Activated CD8-positive, alpha-beta T cell treated with anti-CD3 and anti-CD28 coated beads, Interleukin-2, amount 10 ng/mL, durations not matched to agents 7 days and 5 days (primary cell): ENCODE data around the gene SMARCC1. TPM values are rescaled to one million over a fixed set of nuclear protein-coding genes. Genes with fewer than 3 reads are reported as not detected.

ENCODE experiments used
- ATAC-seq: fragments of 150-1000 bp; cut with Tn5 transposase; one replicate; pipeline ENCODE4 v1.10.0; 2021; ENCODE audit warnings: moderate library complexity
- CTCF ChIA-PET: fragments of 350-600 bp; sonication (Branson Sonifier 250); formaldehyde crosslinking; loops from one replicate; lab custom pipeline; 2021; ENCODE audit warnings: antibody characterized with exemption; lab: Charles Lee
- POLR2A ChIA-PET: fragments of 350-600 bp; sonication (Branson Sonifier 250); formaldehyde crosslinking; loops from one replicate; lab custom pipeline; 2021; ENCODE audit warnings: antibody characterized with exemption; lab: Charles Lee
- DNase-seq: peaks from one replicate; pipeline ENCODE4 v3.0.0-alpha.2; 2020
- H3K27ac Mint-ChIP-seq: one replicate; pipeline ENCODE4 v1.8.0; 2021; ENCODE audit warnings: mild to moderate bottlenecking, mixed read lengths
- H3K27me3 Mint-ChIP-seq: one replicate; pipeline ENCODE4 v1.8.0; 2021; ENCODE audit warnings: low read depth, mixed read lengths
- H3K36me3 Mint-ChIP-seq: one replicate; pipeline ENCODE4 v1.8.0; 2021; ENCODE audit warnings: low read depth, mixed read lengths
- H3K4me1 Mint-ChIP-seq: one replicate; pipeline ENCODE4 v1.8.0; 2021; ENCODE audit warnings: low read depth, mixed read lengths
- H3K4me3 Mint-ChIP-seq: one replicate; pipeline ENCODE4 v1.8.0; 2021; ENCODE audit warnings: mild to moderate bottlenecking, mixed read lengths
- H3K9me3 Mint-ChIP-seq: one replicate; pipeline ENCODE4 v1.8.0; 2022; ENCODE audit warnings: mixed read lengths; ENCODE audit not compliant: insufficient read depth
- total RNA-seq, 2 experiments: library from RNA; stranded (reverse); gene quantifications; one replicate each; pipeline ENCODE4 v1.2.3, GENCODE V29; 2021

The SMARCC1 gene
- total RNA-seq, 2 experiments from 2014 or later: 76.4 to 98.1 TPM

GRCh38 chr3:47604145-47604544, 177.5 kb downstream of the SMARCC1 start:
- no peak for ATAC-seq
- POLR2A ChIA-PET: no interaction called here
- H3K4me3 Mint-ChIP-seq: no peak overlapping the region
- CTCF ChIA-PET: no interaction called here
- H3K36me3 Mint-ChIP-seq: peaks cover 31% of the 10 kb centered on the region
- no peak overlapping the region for H3K27ac Mint-ChIP-seq
- no peaks in the 10 kb centered on the region for H3K4me1 Mint-ChIP-seq
- no peaks in the 10 kb centered on the region for H3K27me3 Mint-ChIP-seq
- no peak for DNase-seq
- H3K9me3 Mint-ChIP-seq: no peaks in the 10 kb centered on the region

GRCh38 chr3:47603332-47603731, 178.4 kb downstream of the SMARCC1 start:
- CTCF ChIA-PET: interaction anchor here (0.8 kb wide), 1 partner anchor 234 kb away, joined by 3 read pairs; no protein-coding TSS in a partner anchor
- no peak overlapping the region for H3K27ac Mint-ChIP-seq
- DNase-seq (no peak), ATAC-seq (no peak)
- no peaks in the 10 kb centered on the region for H3K4me1 Mint-ChIP-seq
- H3K4me3 Mint-ChIP-seq: no peak overlapping the region
- H3K27me3 Mint-ChIP-seq: no peaks in the 10 kb centered on the region
- POLR2A ChIA-PET: no interaction called here
- H3K36me3 Mint-ChIP-seq: peaks cover 24% of the 10 kb centered on the region
- H3K9me3 Mint-ChIP-seq: no peaks in the 10 kb centered on the region

GRCh38 chr3:47601281-47601680, 180.4 kb downstream of the SMARCC1 start:
- Mint-ChIP-seq H3K4me1 (no peaks in the 10 kb centered on the region), H3K27me3 (no peaks in the 10 kb centered on the region), H3K9me3 (no peaks in the 10 kb centered on the region), H3K36me3 (peaks cover 24% of the 10 kb centered on the region), H3K27ac (no peak overlapping the region), H3K4me3 (no peak overlapping the region)
- no peak for DNase-seq
- no peak for ATAC-seq
- ChIA-PET CTCF (interaction anchor here (1.3 kb wide), 1 partner anchor 24 kb away, joined by 3 read pairs; no protein-coding TSS in a partner anchor), POLR2A (no interaction called here)

GRCh38 chr3:47594792-47595191, 186.9 kb downstream of the SMARCC1 start:
- H3K4me3 Mint-ChIP-seq: no peak overlapping the region
- no peaks in the 10 kb centered on the region for H3K4me1 Mint-ChIP-seq
- ChIA-PET CTCF (no interaction called here), POLR2A (no interaction called here)
- peaks cover 25% of the 10 kb centered on the region for H3K36me3 Mint-ChIP-seq
- no peak overlapping the region for H3K27ac Mint-ChIP-seq
- H3K27me3 Mint-ChIP-seq: no peaks in the 10 kb centered on the region
- DNase-seq: no peak
- ATAC-seq: no peak
- no peaks in the 10 kb centered on the region for H3K9me3 Mint-ChIP-seq

- no peak overlapping the region for H3K27ac Mint-ChIP-seq
- POLR2A ChIA-PET: interaction anchor here (0.6 kb wide), 1 partner anchor 86 kb away, joined by 3 read pairs; no protein-coding TSS in a partner anchor
- ATAC-seq (no peak), DNase-seq (no peak)
- CTCF ChIA-PET: no interaction called here
- H3K4me1 Mint-ChIP-seq: no peaks in the 10 kb centered on the region
- H3K36me3 Mint-ChIP-seq: peaks cover 39% of the 10 kb centered on the region
- H3K4me3 Mint-ChIP-seq: no peak overlapping the region
- no peaks in the 10 kb centered on the region for H3K27me3 Mint-ChIP-seq
- H3K9me3 Mint-ChIP-seq: no peaks in the 10 kb centered on the region
Measured at GRCh38 chr3:47592066-47592795, 189.5 kb downstream of the SMARCC1 start.

GRCh38 chr3:47590216-47590615, 191.5 kb downstream of the SMARCC1 start:
- no peaks in the 10 kb centered on the region for H3K27me3 Mint-ChIP-seq
- H3K36me3 Mint-ChIP-seq: peaks cover 49% of the 10 kb centered on the region
- H3K4me1 Mint-ChIP-seq: no peaks in the 10 kb centered on the region
- no peak overlapping the region for H3K4me3 Mint-ChIP-seq
- no peak overlapping the region for H3K27ac Mint-ChIP-seq
- ChIA-PET POLR2A (no interaction called here), CTCF (no interaction called here)
- ATAC-seq (no peak), DNase-seq (no peak)
- no peaks in the 10 kb centered on the region for H3K9me3 Mint-ChIP-seq

- no peak overlapping the region for H3K4me3 Mint-ChIP-seq
- ATAC-seq (no peak), DNase-seq (no peak)
- no peaks in the 10 kb centered on the region for H3K4me1 Mint-ChIP-seq
- H3K36me3 Mint-ChIP-seq: peaks cover 43% of the 10 kb centered on the region
- CTCF ChIA-PET: interaction anchor here (1.5 kb wide), 1 partner anchor 66 kb away, joined by 4 read pairs; no protein-coding TSS in a partner anchor
- POLR2A ChIA-PET: no interaction called here
- peak overlapping the region; percentile 25 for H3K27ac Mint-ChIP-seq
- H3K27me3 Mint-ChIP-seq: no peaks in the 10 kb centered on the region
- H3K9me3 Mint-ChIP-seq: no peaks in the 10 kb centered on the region
Measured at GRCh38 chr3:47588587-47588986, 193.1 kb downstream of the SMARCC1 start.

- Mint-ChIP-seq H3K36me3 (peaks cover 41% of the 10 kb centered on the region), H3K27me3 (no peaks in the 10 kb centered on the region), H3K27ac (no peak overlapping the region), H3K4me3 (no peak overlapping the region), H3K4me1 (no peaks in the 10 kb centered on the region), H3K9me3 (no peaks in the 10 kb centered on the region)
- ChIA-PET POLR2A (no interaction called here), CTCF (interaction anchor here (1.5 kb wide), 1 partner anchor 66 kb away, joined by 4 read pairs; no protein-coding TSS in a partner anchor)
- ATAC-seq: no peak
- no peak for DNase-seq
Measured at GRCh38 chr3:47588053-47588452, 193.6 kb downstream of the SMARCC1 start.

- ATAC-seq (no peak), DNase-seq (no peak)
- ChIA-PET POLR2A (no interaction called here), CTCF (interaction anchor here (0.6 to 1.5 kb wide), 4 partner anchors 11 to 147 kb away, joined by 3 to 4 read pairs (median 3); no protein-coding TSS in a partner anchor)
- Mint-ChIP-seq H3K36me3 (peaks cover 41% of the 10 kb centered on the region), H3K4me1 (no peaks in the 10 kb centered on the region), H3K4me3 (no peak overlapping the region), H3K9me3 (no peaks in the 10 kb centered on the region), H3K27ac (no peak overlapping the region), H3K27me3 (no peaks in the 10 kb centered on the region)
Measured at GRCh38 chr3:47586746-47587145, 194.9 kb downstream of the SMARCC1 start.

GRCh38 chr3:47583320-47584075, 198.2 kb downstream of the SMARCC1 start:
- ChIA-PET CTCF (interaction anchor here (1.6 kb wide), 1 partner anchor 61 kb away, joined by 3 read pairs; no protein-coding TSS in a partner anchor), POLR2A (no interaction called here)
- DNase-seq (no peak), ATAC-seq (no peak)
- no peaks in the 10 kb centered on the region for H3K9me3 Mint-ChIP-seq
- no peak overlapping the region for H3K27ac Mint-ChIP-seq
- no peak overlapping the region for H3K4me3 Mint-ChIP-seq
- H3K4me1 Mint-ChIP-seq: no peaks in the 10 kb centered on the region
- H3K27me3 Mint-ChIP-seq: peaks cover 19% of the 10 kb centered on the region
- H3K36me3 Mint-ChIP-seq: peaks cover 23% of the 10 kb centered on the region

- Mint-ChIP-seq H3K36me3 (peaks cover 12% of the 10 kb centered on the region), H3K4me1 (peaks cover 5% of the 10 kb centered on the region), H3K9me3 (no peaks in the 10 kb centered on the region), H3K4me3 (no peak overlapping the region), H3K27me3 (peaks cover 23% of the 10 kb centered on the region), H3K27ac (no peak overlapping the region)
- DNase-seq: no peak
- ChIA-PET CTCF (no interaction called here), POLR2A (no interaction called here)
- no peak for ATAC-seq
Measured at GRCh38 chr3:47581835-47582234, 199.9 kb downstream of the SMARCC1 start.

- H3K4me3 Mint-ChIP-seq: no peak overlapping the region
- DNase-seq: no peak
- H3K27ac Mint-ChIP-seq: no peak overlapping the region
- peaks cover 27% of the 10 kb centered on the region for H3K27me3 Mint-ChIP-seq
- CTCF ChIA-PET: no interaction called here
- H3K9me3 Mint-ChIP-seq: no peaks in the 10 kb centered on the region
- ATAC-seq: no peak
- POLR2A ChIA-PET: no interaction called here
- peaks cover 5% of the 10 kb centered on the region for H3K4me1 Mint-ChIP-seq
- peaks cover 9% of the 10 kb centered on the region for H3K36me3 Mint-ChIP-seq
Measured at GRCh38 chr3:47581422-47581821, 200.3 kb downstream of the SMARCC1 start.
